GM12891 (cell line): ENCODE data around the gene PWP2.

ENCODE experiments used
- PAX5 ChIP-seq: IDR thresholded peaks from 2 replicates; pipeline ENCODE4 v1.6.1; 2011; ENCODE audit warnings: low read length, moderate library complexity, mild to moderate bottlenecking; ENCODE audit not compliant: insufficient read depth, severe bottlenecking
- POLR2A ChIP-seq: IDR thresholded peaks from 2 replicates; pipeline ENCODE4 v1.6.1; 2011; ENCODE audit warnings: low read depth, low read length, control low read depth
- POLR2AphosphoS5 ChIP-seq: IDR thresholded peaks from 2 replicates; pipeline ENCODE4 v1.6.1; 2011; ENCODE audit warnings: low read depth, low read length, control low read depth
- POU2F2 ChIP-seq: IDR thresholded peaks from 2 replicates; pipeline ENCODE4 v1.6.1; 2011; ENCODE audit warnings: low read depth, mild to moderate bottlenecking, control low read depth, low read length, moderate library complexity
- SPI1 ChIP-seq: IDR thresholded peaks from 2 replicates; pipeline ENCODE4 v1.6.1; 2011; ENCODE audit warnings: low read depth, low read length, control low read depth
- TAF1 ChIP-seq: IDR thresholded peaks from 2 replicates; pipeline ENCODE4 v1.6.1; 2011; ENCODE audit warnings: low read depth, low read length, control low read depth

DNA sequence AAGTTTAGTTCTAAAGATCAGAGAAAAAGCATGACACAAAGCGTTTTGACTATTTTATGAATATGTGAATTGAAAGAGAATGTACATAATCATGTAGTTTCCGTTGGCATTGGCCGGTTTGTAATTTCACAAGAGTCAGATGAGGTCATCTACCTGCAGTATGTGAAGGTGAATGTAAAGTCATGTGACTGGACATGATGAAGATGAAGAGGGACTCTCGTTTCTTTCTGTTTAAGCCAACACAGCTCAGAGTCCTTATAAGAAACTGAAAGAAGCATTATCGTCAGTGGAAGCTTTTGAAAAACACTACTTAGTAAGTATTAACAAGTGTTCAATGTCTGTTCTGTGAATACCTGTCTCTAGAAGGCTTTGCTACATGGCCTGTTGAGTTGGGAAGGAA lies 30.9 kb upstream of the PWP2 start:
- no peak for TF ChIP-seq TAF1
- TF ChIP-seq SPI1, result no peak
- no peak for TF ChIP-seq POLR2AphosphoS5
- no peak for TF ChIP-seq POLR2A
- TF ChIP-seq POU2F2, result no peak
- no peak for TF ChIP-seq PAX5
